ENCODE results near the gene NCF4.

Gene NCF4

DNA sequence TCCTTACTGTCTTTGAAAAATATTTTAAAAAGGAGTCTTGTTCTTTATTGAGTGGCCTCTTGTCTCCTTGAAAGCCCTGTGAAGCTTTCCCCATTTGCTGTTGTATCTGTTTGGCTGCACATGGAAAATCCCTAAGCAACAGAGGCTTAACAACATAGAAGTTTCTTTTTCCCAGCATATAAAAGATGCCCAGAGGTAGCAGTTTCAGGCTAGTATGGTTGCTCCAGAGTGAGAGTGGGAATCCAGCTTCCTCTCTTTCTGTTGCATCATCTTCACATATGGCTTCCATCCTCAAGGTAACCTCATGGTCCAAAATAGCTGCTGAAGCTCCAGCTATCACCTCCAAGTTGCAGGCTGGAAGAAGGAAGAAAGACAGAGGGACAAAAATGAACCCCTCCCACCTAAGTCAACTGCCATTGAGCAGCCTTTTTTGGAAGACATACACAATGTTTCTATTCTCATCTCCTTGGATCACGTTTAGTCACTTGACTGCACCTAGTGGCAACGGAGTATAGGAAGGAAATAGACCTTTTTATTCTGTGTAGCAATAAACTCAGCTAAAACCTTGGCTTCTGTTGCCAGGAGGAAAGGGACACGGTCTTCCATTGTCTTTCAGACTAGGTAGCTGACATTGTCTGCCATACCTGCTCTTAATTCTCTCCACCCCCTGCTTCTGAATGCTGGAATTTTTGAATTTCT is 57.9 kb downstream of the NCF4 start:
- DNase-seq (ENCODE audit: low spot score in 2 of 2) = no peak
- H3K9me3 ChIP-seq = no peaks in the 10 kb centered on the region
- in situ Hi-C loops (cut with MboI; ENCODE audit: low sequenced_read_pairs) = no loop called here
- H3K27me3 ChIP-seq (ENCODE audit: low read depth) = peaks cover 7% of the 10 kb centered on the region; the same call in 1 of the 2 replicates
- H3K4me1 ChIP-seq = no peaks in the 10 kb centered on the region
- H3K36me3 ChIP-seq (replicated peaks) = no peaks in the 10 kb centered on the region
- H3K4me3 ChIP-seq = no peak overlapping the region

DNA sequence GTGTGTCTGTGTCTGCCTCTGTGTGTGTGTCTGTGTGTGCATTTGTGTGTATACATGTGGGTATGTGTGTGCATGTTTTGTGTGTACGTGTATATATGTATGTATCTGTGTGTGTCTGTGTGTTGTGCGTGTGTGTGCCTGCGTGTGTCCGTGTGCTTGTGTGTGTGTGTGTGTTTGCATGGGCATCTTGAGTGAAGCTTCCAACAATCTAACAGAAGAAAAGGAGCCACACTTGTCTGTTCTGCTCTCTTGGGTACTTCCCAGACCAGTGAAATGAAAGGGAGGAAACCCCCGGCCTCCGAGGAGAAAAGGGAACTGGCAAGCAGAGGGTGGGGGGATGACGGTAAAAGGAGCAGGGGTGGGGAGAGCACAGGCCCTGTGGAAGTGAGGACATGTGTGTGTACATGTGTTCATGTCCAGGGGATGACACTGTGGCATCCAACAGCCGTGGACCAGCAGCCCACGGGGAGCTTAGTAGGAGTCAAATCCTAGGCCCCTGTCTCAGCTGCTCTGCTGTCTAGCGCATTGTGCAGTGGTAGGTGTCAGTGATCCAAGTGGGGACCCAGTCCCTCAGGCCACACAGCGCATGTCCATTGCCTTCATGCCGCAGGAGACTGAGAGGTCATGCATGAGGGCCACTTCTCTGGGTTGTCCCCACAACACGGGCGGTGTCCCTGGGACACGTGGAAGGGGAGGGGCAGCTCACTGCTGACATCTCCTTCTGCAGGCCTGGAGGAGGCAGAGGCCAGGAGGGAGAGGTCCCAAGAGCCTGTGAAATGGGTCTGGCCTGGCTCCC is 60.7 kb downstream of the NCF4 start:
- in situ Hi-C loops (cut with MboI; ENCODE audit: low sequenced_read_pairs) = no loop called here
- Histone ChIP-seq H3K9me3 (no peaks in the 10 kb centered on the region), H3K4me3 (no peak overlapping the region), H3K27me3 (ENCODE audit: low read depth) (no peaks in the 10 kb centered on the region; the same call in 1 of the 2 replicates), H3K4me1 (no peaks in the 10 kb centered on the region), H3K36me3 (replicated peaks) (no peaks in the 10 kb centered on the region)
- DNase-seq (ENCODE audit: low spot score in 2 of 2) = no peak

- no peak for DNase-seq (ENCODE audit: low spot score in 2 of 2)
- Histone ChIP-seq H3K4me3 (no peak overlapping the region), H3K9me3 (no peaks in the 10 kb centered on the region), H3K27me3 (ENCODE audit: low read depth) (no peaks in the 10 kb centered on the region; the same call in 1 of the 2 replicates), H3K4me1 (no peaks in the 10 kb centered on the region), H3K36me3 (replicated peaks) (no peaks in the 10 kb centered on the region)
- in situ Hi-C loops (cut with MboI; ENCODE audit: low sequenced_read_pairs) = no loop called here
These were observed 61.4 kb downstream of the NCF4 start for GRCh38 chr22:36922105-36922608.

- Histone ChIP-seq H3K4me1 (no peaks in the 10 kb centered on the region), H3K4me3 (no peak overlapping the region), H3K27me3 (ENCODE audit: low read depth) (no peaks in the 10 kb centered on the region; the same call in 1 of the 2 replicates), H3K36me3 (replicated peaks) (no peaks in the 10 kb centered on the region), H3K9me3 (no peaks in the 10 kb centered on the region)
- DNase-seq (ENCODE audit: low spot score in 2 of 2) = no peak
- in situ Hi-C loops (cut with MboI; ENCODE audit: low sequenced_read_pairs) = no loop called here
These were observed 61.9 kb downstream of the NCF4 start for GRCh38 chr22:36922711-36923110.

DNA sequence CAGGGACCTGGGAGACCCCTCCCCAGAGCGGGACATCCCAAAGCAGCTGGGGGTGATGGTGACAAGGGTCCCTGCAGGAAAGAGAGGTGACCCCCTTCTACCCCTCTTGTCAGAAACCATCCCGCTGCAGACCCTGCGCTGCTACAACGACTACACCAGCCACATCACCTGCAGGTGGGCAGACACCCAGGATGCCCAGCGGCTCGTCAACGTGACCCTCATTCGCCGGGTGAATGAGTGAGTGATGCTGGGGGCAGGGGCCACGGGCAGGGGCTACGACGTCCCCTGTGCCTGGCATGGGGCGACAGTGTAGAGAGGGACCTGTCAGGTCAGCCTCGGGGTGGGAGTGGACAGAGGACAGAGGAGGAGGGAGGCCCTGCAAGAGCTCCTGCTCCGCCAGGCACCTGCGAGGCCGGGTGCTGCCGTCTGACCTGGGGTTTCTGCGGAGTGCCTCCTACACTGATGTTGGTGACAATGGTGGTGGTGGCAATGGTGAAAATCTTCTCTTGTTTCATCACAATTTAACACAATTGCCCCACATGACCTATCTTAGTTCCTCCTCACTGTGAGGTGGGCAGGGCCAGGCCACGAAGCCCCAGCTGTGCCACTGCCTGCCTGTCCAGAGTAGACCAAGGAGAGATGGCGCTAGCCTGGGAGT is 62.5 kb downstream of the NCF4 start:
- no peaks in the 10 kb centered on the region for H3K36me3 ChIP-seq (replicated peaks)
- no peak for DNase-seq (ENCODE audit: low spot score in 2 of 2)
- no peak overlapping the region for H3K4me3 ChIP-seq
- H3K9me3 ChIP-seq = no peaks in the 10 kb centered on the region
- in situ Hi-C loops (cut with MboI; ENCODE audit: low sequenced_read_pairs) = no loop called here
- no peaks in the 10 kb centered on the region; the same call in 1 of the 2 replicates for H3K27me3 ChIP-seq (ENCODE audit: low read depth)
- H3K4me1 ChIP-seq = no peaks in the 10 kb centered on the region

DNA sequence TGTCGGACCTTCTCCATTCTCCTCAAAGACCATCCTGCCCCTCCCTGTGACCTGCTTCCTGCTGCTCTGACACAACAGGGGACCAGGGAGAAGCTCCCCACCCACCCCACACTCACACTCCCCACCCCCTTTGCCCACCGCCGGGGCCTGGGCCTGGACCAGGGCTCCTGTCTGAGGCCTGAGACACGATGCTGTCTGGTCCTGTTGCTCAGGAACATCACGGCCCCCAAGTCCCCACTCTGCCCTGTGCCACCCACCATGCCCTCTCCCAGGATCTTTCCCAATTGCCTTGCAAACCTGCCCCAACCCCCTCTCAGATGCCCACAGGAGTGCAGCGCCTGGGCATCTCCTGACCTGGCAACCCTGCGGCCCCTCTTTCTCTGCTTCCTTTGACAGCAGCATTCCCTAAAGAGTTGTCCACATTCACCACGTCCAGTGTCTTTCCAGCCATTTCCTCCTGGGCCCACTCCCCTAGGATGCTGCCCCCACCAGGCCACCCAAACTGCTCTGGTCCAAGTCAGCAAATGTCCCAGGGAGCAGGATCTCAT is 63.4 kb downstream of the NCF4 start:
- no peaks in the 10 kb centered on the region for H3K9me3 ChIP-seq
- no peak overlapping the region for H3K4me3 ChIP-seq
- in situ Hi-C loops (cut with MboI; ENCODE audit: low sequenced_read_pairs) = no loop called here
- H3K27me3 ChIP-seq (ENCODE audit: low read depth) = no peaks in the 10 kb centered on the region
- H3K36me3 ChIP-seq (replicated peaks) = no peaks in the 10 kb centered on the region
- H3K4me1 ChIP-seq = no peaks in the 10 kb centered on the region
- DNase-seq (ENCODE audit: low spot score in 2 of 2) = no peak

GRCh38 chr22:36925388-36926290 is 64.8 kb downstream of the NCF4 start:
- no peak for DNase-seq (ENCODE audit: low spot score in 2 of 2)
- Histone ChIP-seq H3K27me3 (ENCODE audit: low read depth) (no peaks in the 10 kb centered on the region; the same call in 1 of the 2 replicates), H3K9me3 (no peaks in the 10 kb centered on the region), H3K36me3 (replicated peaks) (no peaks in the 10 kb centered on the region), H3K4me3 (no peak overlapping the region), H3K4me1 (no peaks in the 10 kb centered on the region)
- in situ Hi-C loops (cut with MboI; ENCODE audit: low sequenced_read_pairs) = no loop called here

- DNase-seq (ENCODE audit: low spot score in 2 of 2) = no peak
- in situ Hi-C loops (cut with MboI; ENCODE audit: low sequenced_read_pairs) = no loop called here
- Histone ChIP-seq H3K4me3 (no peak overlapping the region), H3K9me3 (no peaks in the 10 kb centered on the region), H3K27me3 (ENCODE audit: low read depth) (peaks cover under 1% of the 10 kb centered on the region), H3K36me3 (replicated peaks) (no peaks in the 10 kb centered on the region), H3K4me1 (no peaks in the 10 kb centered on the region)
These were observed 65.5 kb downstream of the NCF4 start for GRCh38 chr22:36926309-36926708.

DNA sequence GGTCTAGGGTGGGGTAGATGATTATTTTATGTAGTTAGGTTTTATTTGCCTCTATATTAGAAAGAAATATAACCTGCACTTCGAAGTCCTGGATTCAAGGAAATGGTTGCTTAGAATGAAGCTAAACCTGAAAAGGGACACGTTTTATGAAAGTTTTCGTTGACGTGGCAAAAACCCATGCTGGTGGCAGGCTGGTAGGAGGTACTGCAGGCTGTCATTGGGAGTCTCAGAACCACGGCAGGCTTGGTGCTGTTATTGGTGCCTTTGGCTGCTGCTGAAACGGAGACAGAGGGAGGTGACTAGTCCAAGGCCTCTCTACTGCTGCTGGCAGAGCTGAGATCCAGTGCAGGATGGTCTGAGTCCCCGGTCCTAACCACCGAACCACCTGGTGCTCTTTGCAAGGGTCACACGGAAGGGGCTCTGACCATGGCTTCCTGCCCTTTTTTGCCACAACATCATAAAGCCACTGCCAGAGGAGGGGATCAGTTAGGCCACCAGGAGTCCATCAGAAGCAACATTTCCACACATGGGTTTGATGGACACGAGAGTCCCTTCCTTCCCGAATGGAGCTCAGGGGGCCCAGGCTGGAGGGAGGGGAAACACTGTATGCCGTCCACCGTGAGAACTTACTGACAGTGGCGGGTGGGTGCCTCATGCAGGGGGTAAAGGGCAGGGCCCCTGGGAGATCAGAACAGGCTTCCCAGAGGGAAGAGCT is 66.1 kb downstream of the NCF4 start:
- Histone ChIP-seq H3K9me3 (no peaks in the 10 kb centered on the region), H3K4me3 (no peak overlapping the region), H3K27me3 (ENCODE audit: low read depth) (peaks cover 4% of the 10 kb centered on the region), H3K36me3 (replicated peaks) (no peaks in the 10 kb centered on the region), H3K4me1 (no peaks in the 10 kb centered on the region)
- DNase-seq (ENCODE audit: low spot score in 2 of 2) = no peak
- in situ Hi-C loops (cut with MboI; ENCODE audit: low sequenced_read_pairs) = no loop called here
